H9 (cell line): ENCODE results near the gene CRPPA. TPM values are rescaled to one million over a fixed set of nuclear protein-coding genes. Genes with fewer than 3 reads are reported as not detected.
A peak's percentile ranks its signal among the peaks of the same experiment; 100 is the strongest.

Source experiments
- DNase-seq: peaks from one replicate; pipeline ENCODE4 v3.0.0-alpha.2; 2017
- H2AFZ ChIP-seq: one replicate; pipeline ENCODE4 v1.6.1; 2013; ENCODE audit warnings: mild to moderate bottlenecking, low read length, control low read depth, moderate library complexity
- H2AK5ac ChIP-seq: 2 replicates; pipeline ENCODE4 v1.6.1; 2013; ENCODE audit warnings: low read length, control low read depth, mixed read lengths; ENCODE audit not compliant: insufficient read length
- H2BK120ac ChIP-seq: one replicate; pipeline ENCODE4 v1.6.1; 2013; ENCODE audit warnings: low read depth, mild to moderate bottlenecking, low read length, control low read depth, inconsistent platforms; ENCODE audit not compliant: poor library complexity, severe bottlenecking
- H2BK12ac ChIP-seq: 2 replicates; pipeline ENCODE4 v1.6.1; 2013; ENCODE audit warnings: low read length, control low read depth, mixed read lengths, low read depth; ENCODE audit not compliant: insufficient read length
- H2BK15ac ChIP-seq: 2 replicates; pipeline ENCODE4 v1.6.1; 2013; ENCODE audit warnings: low read depth, low read length, control low read depth
- H2BK20ac ChIP-seq: one replicate; pipeline ENCODE4 v1.6.1; 2013; ENCODE audit warnings: low read depth, mild to moderate bottlenecking, low read length, control low read depth, inconsistent platforms; ENCODE audit not compliant: poor library complexity, severe bottlenecking
- H2BK5ac ChIP-seq: 2 replicates; pipeline ENCODE4 v1.6.1; 2013; ENCODE audit warnings: low read length, control low read depth, mixed read lengths; ENCODE audit not compliant: insufficient read length
- H3K14ac ChIP-seq: 2 replicates; pipeline ENCODE4 v1.6.1; 2013; ENCODE audit warnings: low read length, control low read depth; ENCODE audit not compliant: insufficient read depth
- H3K18ac ChIP-seq: 2 replicates; pipeline ENCODE4 v1.6.1; 2013; ENCODE audit warnings: low read depth, mild to moderate bottlenecking, mixed read lengths, low read length, control low read depth; ENCODE audit not compliant: insufficient read length
- H3K23ac ChIP-seq: 2 replicates; pipeline ENCODE4 v1.6.1; 2013; ENCODE audit warnings: low read length, control low read depth, mixed read lengths, low read depth; ENCODE audit not compliant: insufficient read length
- H3K23me2 ChIP-seq: 2 replicates; pipeline ENCODE4 v1.6.1; 2013; ENCODE audit warnings: low read depth, mild to moderate bottlenecking, mixed read lengths, low read length, control low read depth; ENCODE audit not compliant: insufficient read length, poor library complexity, severe bottlenecking
- H3K27ac ChIP-seq: 2 replicates; pipeline ENCODE4 v1.5.1; 2013; ENCODE audit warnings: low read length, control low read depth, mixed read lengths, low read depth; ENCODE audit not compliant: insufficient read length
- H3K27me3 ChIP-seq: 2 replicates; pipeline ENCODE4 v1.6.1; 2013; ENCODE audit warnings: low read length, control low read depth, inconsistent platforms; ENCODE audit not compliant: insufficient read depth
- H3K4ac ChIP-seq: 2 replicates; pipeline ENCODE4 v1.6.1; 2013; ENCODE audit warnings: low read depth, mild to moderate bottlenecking, control low read depth, inconsistent platforms, low read length, moderate library complexity
- H3K4me1 ChIP-seq: 2 replicates; pipeline ENCODE4 v1.6.1; 2013; ENCODE audit warnings: low read length, control low read depth, inconsistent platforms; ENCODE audit not compliant: insufficient read depth
- H3K4me2 ChIP-seq: 2 replicates; pipeline ENCODE4 v1.6.1; 2013; ENCODE audit warnings: low read length, control low read depth, mixed read lengths; ENCODE audit not compliant: insufficient read length, insufficient read depth
- H3K56ac ChIP-seq: 2 replicates; pipeline ENCODE4 v1.6.1; 2013; ENCODE audit warnings: low read depth, mild to moderate bottlenecking, mixed read lengths, low read length, control low read depth; ENCODE audit not compliant: insufficient read length
- H3K79me1 ChIP-seq: 2 replicates; pipeline ENCODE4 v1.6.1; 2013; ENCODE audit warnings: low read depth, mild to moderate bottlenecking, moderate library complexity, low read length, control low read depth, inconsistent platforms; ENCODE audit not compliant: insufficient read depth, poor library complexity, severe bottlenecking
- H3K79me2 ChIP-seq: 2 replicates; pipeline ENCODE4 v1.6.1; 2013; ENCODE audit warnings: low read length, control low read depth, inconsistent platforms; ENCODE audit not compliant: insufficient read depth
- H3K9ac ChIP-seq: 2 replicates; pipeline ENCODE4 v1.6.1; 2013; ENCODE audit warnings: low read length, control low read depth, mixed read lengths; ENCODE audit not compliant: insufficient read length; ENCODE audit errors: extremely low read depth
- H3K9me3 ChIP-seq: one replicate; pipeline ENCODE4 v1.6.1; 2013; ENCODE audit warnings: low read depth, low read length, inconsistent platforms; ENCODE audit not compliant: control insufficient read depth
- H3T11ph ChIP-seq: one replicate; pipeline ENCODE4 v1.6.1; 2013; ENCODE audit warnings: mild to moderate bottlenecking, low read length, control low read depth, inconsistent platforms
- H4K20me1 ChIP-seq: one replicate; pipeline ENCODE4 v1.6.1; 2013; ENCODE audit not compliant: control insufficient read depth, insufficient read length, insufficient read depth
- H4K5ac ChIP-seq: 2 replicates; pipeline ENCODE4 v1.6.1; 2013; ENCODE audit warnings: low read depth, mild to moderate bottlenecking, mixed read lengths, low read length, control low read depth; ENCODE audit not compliant: insufficient read length
- H4K8ac ChIP-seq: replicated peaks from 2 replicates; pipeline ENCODE4 v1.6.1; 2013; ENCODE audit warnings: low read length, control low read depth, mixed read lengths, low read depth; ENCODE audit not compliant: insufficient read length
- H4K91ac ChIP-seq: 2 replicates; pipeline ENCODE4 v1.6.1; 2013; ENCODE audit warnings: low read depth, mild to moderate bottlenecking, moderate library complexity, mixed read lengths, low read length, control low read depth; ENCODE audit not compliant: insufficient read length
- H3K27ac Mint-ChIP-seq, 3 experiments: 2 replicates in 2 of 3; 3 replicates in 1 of 3; pipeline ENCODE4 v1.8.0; 2020 to 2021; ENCODE audit warnings: mixed read lengths in 3 of 3, mild to moderate bottlenecking in 1 of 3, moderate library complexity in 1 of 3
- H3K27me3 Mint-ChIP-seq: 2 replicates; pipeline ENCODE4 v1.8.0; 2021; ENCODE audit warnings: low read depth, mild to moderate bottlenecking, moderate library complexity, mixed read lengths
- H3K36me3 Mint-ChIP-seq, 3 experiments: 2 replicates in 2 of 3; 3 replicates in 1 of 3; pipeline ENCODE4 v1.8.0; 2020 to 2021; ENCODE audit warnings: low read depth in 3 of 3, mixed read lengths in 3 of 3; ENCODE audit not compliant: insufficient read depth in 1 of 3
- H3K4me1 Mint-ChIP-seq, 2 experiments: 2 replicates each; pipeline ENCODE4 v1.8.0; 2020; ENCODE audit warnings: mixed read lengths in 2 of 2
- H3K4me3 Mint-ChIP-seq, 2 experiments: 2 replicates in 1 of 2; 3 replicates in 1 of 2; pipeline ENCODE4 v1.8.0; 2020 to 2021; ENCODE audit warnings: mild to moderate bottlenecking in 2 of 2, mixed read lengths in 2 of 2, moderate library complexity in 1 of 2
- H3K9me3 Mint-ChIP-seq, 2 experiments: 2 replicates in 1 of 2; 3 replicates in 1 of 2; pipeline ENCODE4 v1.8.0; 2020; ENCODE audit warnings: mild to moderate bottlenecking in 2 of 2, mixed read lengths in 2 of 2, moderate library complexity in 1 of 2
- WGBS: extraction: QIAGEN DNeasy Blood & Tissue Kit; methylation state at CpG from one replicate; pipeline ENCODE4 v1.1.7; 2013; ENCODE audit warnings: missing lambda C conversion rate, low lambda C conversion rate, mixed read lengths; ENCODE audit not compliant: insufficient read length; ENCODE audit errors: extremely low coverage; 5-methylcytosine and 5-hydroxymethylcytosine counted together
- total RNA-seq: library from RNA; stranded (reverse); gene quantifications from 2 replicates; pipeline ENCODE4 v1.2.1, GENCODE V29; 2021
- TF ChIP-seq, protein P1 (sequence below): fragments of 200-600 bp; sonication (generic); conservative IDR thresholded peaks from 3 replicates; pipeline ENCODE4 v1.8.0; 2021; ENCODE audit warnings: antibody characterized with exemption, mild to moderate bottlenecking

CRPPA gene
- total RNA-seq, 1 experiment from 2014 or later = 1.9 TPM

DNA sequence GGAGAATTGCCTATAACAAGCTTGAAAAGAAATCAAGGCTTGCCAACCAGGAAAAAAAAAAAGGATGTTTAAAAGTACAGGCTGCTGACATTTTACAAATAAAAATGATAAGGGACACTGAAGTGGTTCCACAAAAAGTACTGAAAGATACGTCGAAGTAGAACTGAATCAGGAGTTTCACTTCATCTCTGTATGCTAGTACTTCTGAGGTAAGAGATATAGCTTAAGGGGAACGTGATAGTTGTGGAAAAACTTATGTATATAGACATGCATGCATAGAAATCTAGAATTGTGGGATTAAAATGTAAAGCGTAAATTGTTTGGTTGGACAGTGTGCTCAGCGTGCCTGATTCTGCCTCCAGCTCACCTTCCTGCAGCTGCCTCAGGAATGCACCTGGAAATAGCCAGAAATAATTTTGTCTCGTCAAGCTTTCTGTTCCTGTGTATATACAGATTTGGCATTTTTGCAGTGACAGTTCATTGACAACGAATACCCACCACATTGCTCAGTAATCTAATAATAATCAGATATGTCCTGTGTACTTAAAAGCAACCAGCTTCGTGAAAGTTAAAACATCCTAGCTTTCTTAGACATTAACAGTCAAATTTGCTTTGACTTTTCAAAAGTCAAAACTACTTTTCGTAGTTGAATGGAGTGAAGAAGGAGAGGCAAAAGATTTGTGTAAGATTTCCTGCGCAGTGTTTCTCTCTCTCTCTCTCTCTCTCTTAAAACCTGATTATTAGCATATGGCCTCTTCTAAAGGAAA is 42.8 kb upstream of the CRPPA start:
- H3T11ph ChIP-seq = no peak overlapping the region
- H4K20me1 ChIP-seq = no peaks in the 10 kb centered on the region
- no peak overlapping the region for H2BK5ac ChIP-seq
- H2BK120ac ChIP-seq = no peak overlapping the region
- H4K5ac ChIP-seq = no peak overlapping the region
- Mint-ChIP-seq H3K27me3 (no peaks in the 10 kb centered on the region), H3K9me3 (no peaks in the 10 kb centered on the region), H3K27ac (peak overlapping the region in 1 of 3 experiments; percentile 50; a peak in 1 of 7 replicates), H3K4me1 (peaks cover 33 to 38% of the 10 kb centered on the region in 2 experiments), H3K4me3 (no peak overlapping the region; a peak in 1 of 5 replicates), H3K36me3 (no peaks in the 10 kb centered on the region)
- no peak overlapping the region for H3K23ac ChIP-seq
- TF ChIP-seq, protein P1, sequence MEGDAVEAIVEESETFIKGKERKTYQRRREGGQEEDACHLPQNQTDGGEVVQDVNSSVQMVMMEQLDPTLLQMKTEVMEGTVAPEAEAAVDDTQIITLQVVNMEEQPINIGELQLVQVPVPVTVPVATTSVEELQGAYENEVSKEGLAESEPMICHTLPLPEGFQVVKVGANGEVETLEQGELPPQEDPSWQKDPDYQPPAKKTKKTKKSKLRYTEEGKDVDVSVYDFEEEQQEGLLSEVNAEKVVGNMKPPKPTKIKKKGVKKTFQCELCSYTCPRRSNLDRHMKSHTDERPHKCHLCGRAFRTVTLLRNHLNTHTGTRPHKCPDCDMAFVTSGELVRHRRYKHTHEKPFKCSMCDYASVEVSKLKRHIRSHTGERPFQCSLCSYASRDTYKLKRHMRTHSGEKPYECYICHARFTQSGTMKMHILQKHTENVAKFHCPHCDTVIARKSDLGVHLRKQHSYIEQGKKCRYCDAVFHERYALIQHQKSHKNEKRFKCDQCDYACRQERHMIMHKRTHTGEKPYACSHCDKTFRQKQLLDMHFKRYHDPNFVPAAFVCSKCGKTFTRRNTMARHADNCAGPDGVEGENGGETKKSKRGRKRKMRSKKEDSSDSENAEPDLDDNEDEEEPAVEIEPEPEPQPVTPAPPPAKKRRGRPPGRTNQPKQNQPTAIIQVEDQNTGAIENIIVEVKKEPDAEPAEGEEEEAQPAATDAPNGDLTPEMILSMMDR = no peak
- no peak overlapping the region for H3K14ac ChIP-seq
- no peak overlapping the region for H2BK20ac ChIP-seq
- no peak overlapping the region for H3K4me2 ChIP-seq
- H3K79me2 ChIP-seq = no peaks in the 10 kb centered on the region
- no peak overlapping the region for H3K56ac ChIP-seq
- no peak overlapping the region for H3K9ac ChIP-seq
- DNase-seq = no peak
- H2BK15ac ChIP-seq = no peak overlapping the region
- H3K79me1 ChIP-seq = no peaks in the 10 kb centered on the region
- no CpG with 5 or more reads among the region's 10 CpGs for WGBS
- peaks cover 5% of the 10 kb centered on the region for H3K4me1 ChIP-seq
- no peak overlapping the region for H3K27ac ChIP-seq
- no peaks in the 10 kb centered on the region for H3K9me3 ChIP-seq
- no peak overlapping the region for H3K4ac ChIP-seq
- H2AFZ ChIP-seq = no peak overlapping the region
- H2AK5ac ChIP-seq = no peak overlapping the region
- H3K23me2 ChIP-seq = no peaks in the 10 kb centered on the region
- no peak overlapping the region for H2BK12ac ChIP-seq
- H3K27me3 ChIP-seq = no peaks in the 10 kb centered on the region
- H4K8ac ChIP-seq = no peak overlapping the region
- no peak overlapping the region for H3K18ac ChIP-seq
- no peak overlapping the region for H4K91ac ChIP-seq
